ENCODE results near the gene FBXW11. TPM values are rescaled to one million over a fixed set of nuclear protein-coding genes. Genes with fewer than 3 reads are reported as not detected.

The FBXW11 gene
- total RNA-seq, 1 experiment from 2014 or later: 69.2 TPM

DNA sequence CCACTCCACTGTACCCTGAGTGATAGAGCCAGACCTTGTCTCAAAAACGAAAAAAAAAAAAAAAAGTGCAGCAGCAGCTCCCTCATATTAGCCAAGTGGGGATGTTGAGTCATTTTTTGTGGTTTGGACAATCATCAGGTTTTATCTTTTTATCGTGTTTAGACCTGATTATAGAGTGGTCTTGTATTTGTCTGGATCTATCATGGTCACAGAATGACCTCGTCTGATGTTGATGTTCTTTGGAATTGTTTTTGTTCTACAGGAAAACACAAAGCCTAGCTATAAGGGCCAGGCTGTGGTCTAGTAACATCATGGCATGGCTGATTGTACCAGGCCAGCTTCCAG is 1.6 kb upstream of the FBXW11 start:
- H3F3A ChIP-seq (ENCODE audit: low read length, unreplicated experiment): no peaks in the 10 kb centered on the region
- CTCF ChIA-PET: interaction anchor here (2.1 kb wide), 1 partner anchor 96 kb away, joined by 10 read pairs; no protein-coding TSS in a partner anchor
- H4K20me1 ChIP-seq (ENCODE audit: low read length): peaks cover 19% of the 10 kb centered on the region; the same call in 1 of the 2 replicates
- peaks cover 35% of the 10 kb centered on the region for H3K4me1 ChIP-seq (ENCODE audit: insufficient read depth, low read length)
- peak overlapping the region; percentile 99 for H3K4me2 ChIP-seq (ENCODE audit: low read length)
- peaks cover 43% of the 10 kb centered on the region for H3K79me2 ChIP-seq (ENCODE audit: low read length)
- peak; percentile 60 for DNase-seq
- no peaks in the 10 kb centered on the region for H3K9me3 ChIP-seq (ENCODE audit: low read length)
- ATAC-seq: no peak
- H3K27me3 ChIP-seq (ENCODE audit: low read length): no peaks in the 10 kb centered on the region
- no peak for TF ChIP-seq EZH2 (IDR thresholded peaks at IDR 0.05; ENCODE audit: low read length, unreplicated experiment)
- no peak for TF ChIP-seq CTCF (conservative IDR thresholded peaks at IDR 0.05; ENCODE audit: low read depth, low read length)
- TF ChIP-seq EZH2phosphoT487 (IDR thresholded peaks at IDR 0.05; ENCODE audit: borderline replicate concordance, low read length): no peak
- no peak overlapping the region for H3K27ac ChIP-seq (ENCODE audit: low read length)
- no TSS peak for BruUV-seq (replicated peaks)
- peak overlapping the region; percentile 80; the same call in 1 of the 2 replicates for H3K4me3 ChIP-seq (ENCODE audit: low read length)
- intact Hi-C loops (cut with micrococcal nuclease): no loop called here
- POLR2A ChIA-PET (ENCODE audit: unreplicated experiment): interaction anchor here (0.6 kb wide), 1 partner anchor 52 kb away, joined by 5 read pairs; no protein-coding TSS in a partner anchor
- H3K9ac ChIP-seq (ENCODE audit: low read length): no peak overlapping the region
- H3K9me2 ChIP-seq (replicated peaks; ENCODE audit: low read length): no peaks in the 10 kb centered on the region
- H3K36me3 ChIP-seq (ENCODE audit: low read depth, low read length): no peaks in the 10 kb centered on the region
- no peak overlapping the region for H2AFZ ChIP-seq (ENCODE audit: low read length)

- peak; percentile 16 for ATAC-seq
Measured at GRCh38 chr5:172007175-172008110, 1.0 kb upstream of the FBXW11 start.

More at GRCh38 chr5:172007175-172008110, 1.0 kb upstream of the FBXW11 start:
- Histone ChIP-seq H3K9me2 (replicated peaks; ENCODE audit: low read length) (no peaks in the 10 kb centered on the region), H3F3A (ENCODE audit: low read length, unreplicated experiment) (no peaks in the 10 kb centered on the region), H3K9me3 (ENCODE audit: low read length) (no peaks in the 10 kb centered on the region), H3K4me1 (ENCODE audit: insufficient read depth, low read length) (peaks cover 40% of the 10 kb centered on the region), H3K4me3 (ENCODE audit: low read length) (peak overlapping the region; percentile 80), H3K4me2 (ENCODE audit: low read length) (peak overlapping the region; percentile 99), H3K27me3 (ENCODE audit: low read length) (no peaks in the 10 kb centered on the region), H3K79me2 (ENCODE audit: low read length) (peaks cover 49% of the 10 kb centered on the region), H4K20me1 (ENCODE audit: low read length) (peaks cover 23% of the 10 kb centered on the region; the same call in 1 of the 2 replicates), H2AFZ (ENCODE audit: low read length) (peak overlapping the region; percentile 68), H3K36me3 (ENCODE audit: low read depth, low read length) (no peaks in the 10 kb centered on the region), H3K27ac (ENCODE audit: low read length) (peak overlapping the region; percentile 79), H3K9ac (ENCODE audit: low read length) (peak overlapping the region; percentile 90)
- intact Hi-C loops (cut with micrococcal nuclease): loop anchor here (1.0 to 2.0 kb wide), 2 partner anchors 95 to 181 kb away; partner anchors contain the start of gene STK10
- CTCF ChIA-PET: interaction anchor here (0.7 to 2.1 kb wide), 3 partner anchors 94 to 99 kb away, joined by 3 to 10 read pairs (median 3); no protein-coding TSS in a partner anchor
- TF ChIP-seq CTCF (conservative IDR thresholded peaks at IDR 0.05; ENCODE audit: low read depth, low read length): no peak
- TF ChIP-seq EZH2phosphoT487 (IDR thresholded peaks at IDR 0.05; ENCODE audit: borderline replicate concordance, low read length): no peak
- no peak for TF ChIP-seq EZH2 (IDR thresholded peaks at IDR 0.05; ENCODE audit: low read length, unreplicated experiment)
- BruUV-seq (replicated peaks): TSS peak; percentile 91
- POLR2A ChIA-PET (ENCODE audit: unreplicated experiment): interaction anchor here (0.5 to 0.6 kb wide), 3 partner anchors 10 to 666 kb away, joined by 3 to 11 read pairs (median 5); no protein-coding TSS in a partner anchor
- peak; percentile 28 for DNase-seq

All from PC-3 (cell line).